ENCODE measurements around the gene FKBP5.

GRCh38 chr6:35558571-35558970, 130.1 kb downstream of the FKBP5 start:
- TF ChIP-seq CTCF (IDR thresholded peaks at IDR 0.05) = no peak
- TF ChIP-seq POLR2A (IDR thresholded peaks at IDR 0.05) = no peak

Measured in adrenal gland (tissue), 5 donors.